Esophagus (tissue), 2 donors: Measurements from ENCODE around the gene PRMT7. TPM values are rescaled to one million over a fixed set of nuclear protein-coding genes. Genes with fewer than 3 reads are reported as not detected.

Source experiments
- H3K27ac ChIP-seq, 2 donors: one replicate each; pipeline ENCODE4 v1.5.1; 2013; ENCODE audit warnings: low read depth in 2 of 2, mild to moderate bottlenecking in 2 of 2, inconsistent platforms in 1 of 2, low read length in 1 of 2, moderate library complexity in 1 of 2
- H3K27me3 ChIP-seq, 2 donors: one replicate each; pipeline ENCODE4 v1.6.1; 2013; ENCODE audit warnings: low read length in 2 of 2, control low read depth in 1 of 2, mild to moderate bottlenecking in 1 of 2; ENCODE audit not compliant: insufficient read depth in 2 of 2, control insufficient read depth in 1 of 2
- H3K36me3 ChIP-seq, 2 donors: one replicate each; pipeline ENCODE4 v1.6.1; 2013; ENCODE audit warnings: low read length in 1 of 2; ENCODE audit not compliant: control insufficient read depth in 2 of 2, insufficient read depth in 2 of 2
- H3K4me1 ChIP-seq, 2 donors: one replicate each; pipeline ENCODE4 v1.6.1; 2013; ENCODE audit warnings: low read length in 1 of 2; ENCODE audit not compliant: control insufficient read depth in 2 of 2, insufficient read depth in 2 of 2
- H3K4me3 ChIP-seq, 2 donors: one replicate each; pipeline ENCODE4 v1.5.1; 2013; ENCODE audit warnings: low read length in 2 of 2, mild to moderate bottlenecking in 2 of 2, low read depth in 1 of 2, moderate library complexity in 1 of 2
- H3K9me3 ChIP-seq, 2 donors: one replicate each; pipeline ENCODE4 v1.6.1; 2013; ENCODE audit warnings: mild to moderate bottlenecking in 2 of 2, low read depth in 1 of 2, low read length in 1 of 2, moderate library complexity in 1 of 2; ENCODE audit not compliant: control insufficient read depth in 2 of 2, insufficient read depth in 1 of 2
- WGBS, 2 donors: extraction: QIAGEN DNeasy Blood & Tissue Kit; methylation state at CpG; one replicate each; pipeline ENCODE4 v1.1.7; 2013; 5-methylcytosine and 5-hydroxymethylcytosine counted together
- polyA plus RNA-seq, 2 donors: library from polyadenylated mRNA; stranded (reverse); fragments of 200-250 nt; gene quantifications; one replicate each; pipeline ENCODE4 v1.2.3, GENCODE V29; 2013
- donor health status: healthy with polysubstance abuse.
- donor health status: Bipolar disorder and iron deficiency.

The PRMT7 gene
- polyA plus RNA-seq, 2 donors, result 22.6 to 36.0 TPM

GRCh38 chr16:68403177-68403576 is 92.4 kb downstream of the PRMT7 start:
- Histone ChIP-seq H3K4me1 (no peaks in the 10 kb centered on the region), H3K4me3 (no peak overlapping the region), H3K9me3 (no peaks in the 10 kb centered on the region), H3K27me3 (no peaks in the 10 kb centered on the region), H3K36me3 (no peaks in the 10 kb centered on the region), H3K27ac (no peak overlapping the region)
- WGBS, 2 donors, result 56 to 61% methylated on average over 1 of the region's 1 CpG

GRCh38 chr16:68403704-68404103 is 92.9 kb downstream of the PRMT7 start:
- H3K27ac ChIP-seq, result no peak overlapping the region

GRCh38 chr16:68404736-68405345 is 94.0 kb downstream of the PRMT7 start:
- H3K4me1 ChIP-seq, result no peaks in the 10 kb centered on the region
- H3K27ac ChIP-seq, result no peak overlapping the region
- no peaks in the 10 kb centered on the region for H3K27me3 ChIP-seq
- 54 to 68% methylated on average over 8 of the region's 8 CpGs for WGBS, 2 donors
- H3K36me3 ChIP-seq, result no peaks in the 10 kb centered on the region
- no peak overlapping the region for H3K4me3 ChIP-seq
- no peaks in the 10 kb centered on the region for H3K9me3 ChIP-seq

More at GRCh38 chr16:68403704-68404103, 92.9 kb downstream of the PRMT7 start:
- no peaks in the 10 kb centered on the region for H3K27me3 ChIP-seq
- no peaks in the 10 kb centered on the region for H3K36me3 ChIP-seq
- no peaks in the 10 kb centered on the region for H3K9me3 ChIP-seq
- H3K4me3 ChIP-seq, result no peak overlapping the region
- whole genome bisulfite sequencing, 2 donors, result 91 to 93% methylated on average over 3 of the region's 3 CpGs
- no peaks in the 10 kb centered on the region for H3K4me1 ChIP-seq

- H3K27ac ChIP-seq, result no peak overlapping the region
- H3K4me1 ChIP-seq, result no peaks in the 10 kb centered on the region
- H3K27me3 ChIP-seq, result no peaks in the 10 kb centered on the region
- 41 to 52% methylated on average over 17 of the region's 17 CpGs for WGBS, 2 donors
- H3K4me3 ChIP-seq, result no peak overlapping the region
- H3K36me3 ChIP-seq, result no peaks in the 10 kb centered on the region
- H3K9me3 ChIP-seq, result no peaks in the 10 kb centered on the region
Measured at GRCh38 chr16:68406458-68407152, 95.8 kb downstream of the PRMT7 start.

Other genes with a start within 250 kb of the PRMT7 start
- gene NFATC3, start 225.6 kb upstream of the PRMT7 start, polyA plus RNA-seq, result 1 to 10 TPM; 4.0 to 5.5 TPM
- 10 to 100 TPM; 80.5 to 90.5 TPM for gene ESRP2, start 74.9 kb upstream of the PRMT7 start, polyA plus RNA-seq
- gene PLA2G15, start 65.6 kb upstream of the PRMT7 start, polyA plus RNA-seq, result 1 to 10 TPM; 3.9 to 5.2 TPM
- gene SLC7A6, start 46.5 kb upstream of the PRMT7 start, polyA plus RNA-seq, result 1 to 10 TPM; 4.1 to 4.2 TPM
- 1 to 10 TPM; 4.4 to 4.9 TPM for gene SLC7A6OS, start 73 bp upstream of the PRMT7 start, polyA plus RNA-seq
- 1 to 10 TPM in 1 of 2 donors, under 1 TPM in 1; 0.41 to 4.0 TPM for gene SMPD3, start 137.5 kb downstream of the PRMT7 start, polyA plus RNA-seq
- gene ZFP90, start 228.3 kb downstream of the PRMT7 start, polyA plus RNA-seq, result 1 to 10 TPM; 4.2 to 4.6 TPM